ENCODE data around the gene DNAL1.

- TF ChIP-seq CTCF (IDR thresholded peaks at IDR 0.05) (no peak), POLR2A (IDR thresholded peaks at IDR 0.05) (no peak), POLR2AphosphoS5 (IDR thresholded peaks at IDR 0.05) (no peak), EP300 (IDR thresholded peaks at IDR 0.05) (no peak)
These were observed 51.9 kb downstream of the DNAL1 start for GRCh38 chr14:73696466-73697400.
